Lower leg skin (tissue), 4 donors: ENCODE results near the gene MGAM2. TPM values are rescaled to one million over a fixed set of nuclear protein-coding genes. Genes with fewer than 3 reads are reported as not detected.

ENCODE experiments used
- DNase-seq, 2 donors: peaks; one replicate each; pipeline ENCODE4 v3.0.0-alpha.2; 2019; ENCODE audit warnings: low spot score in 2 of 2
- H3K4me3 ChIP-seq: fragments of 200-600 bp; sonication (generic); 2 replicates; pipeline ENCODE4 v1.5.1; 2017; ENCODE audit warnings: mild to moderate bottlenecking, low read depth; ENCODE audit not compliant: poor library complexity, severe bottlenecking
- CTCF ChIP-seq, 3 donors: fragments of 450-650 bp; IDR thresholded peaks; one replicate each; pipeline ENCODE4 v1.5.1; 2016; ENCODE audit warnings: antibody characterized with exemption in 3 of 3, mild to moderate bottlenecking in 3 of 3, moderate library complexity in 2 of 3
- POLR2A ChIP-seq, 2 donors: fragments of 450-650 bp; IDR thresholded peaks; one replicate each; pipeline ENCODE4 v1.6.1; 2016 to 2017; ENCODE audit warnings: antibody characterized with exemption in 2 of 2, mild to moderate bottlenecking in 1 of 2, moderate library complexity in 1 of 2
- WGBS, 2 donors: methylation state at CpG; one replicate each; pipeline ENCODE4 v1.1.5; 2018; 5-methylcytosine and 5-hydroxymethylcytosine counted together
- intact Hi-C: fragments of 100-400 bp; cut with DNase I; formaldehyde crosslinking; loops from one replicate; pipeline ENCODE4 v1.15.0; 2023; ENCODE audit warnings: low total_unique reads
- total RNA-seq, 4 donors: library from RNA; depleted of rRNA; stranded (reverse); fragments of >200 nt; gene quantifications; one replicate each; pipeline ENCODE4 v1.1.0, GENCODE V29; 2016

MGAM2 gene
- total RNA-seq, 4 donors from 2014 or later, result 0.29 to 0.39 TPM; not detected in 2

GRCh38 chr7:142250705-142251104 lies 139.2 kb downstream of the MGAM2 start:
- no peak for DNase-seq
- 60 to 75% methylated on average over 2 of the region's 2 CpGs for WGBS, 2 donors
- no peak overlapping the region for H3K4me3 ChIP-seq
- intact Hi-C loops, result no loop called here
- TF ChIP-seq POLR2A (IDR thresholded peaks at IDR 0.05) (no peak), CTCF (IDR thresholded peaks at IDR 0.05) (no peak)

- no peak for DNase-seq
- no peak within 1 kb of the TSS for H3K4me3 ChIP-seq
- 79 to 80% methylated on average over 1 of the region's 1 CpG for WGBS, 2 donors
- no peak for TF ChIP-seq POLR2A (IDR thresholded peaks at IDR 0.05)
- no peak for TF ChIP-seq CTCF (IDR thresholded peaks at IDR 0.05)
- intact Hi-C loops, result no loop called here
Measured at GRCh38 chr7:142257958-142258357, 146.4 kb downstream of the MGAM2 start, which contains the start of gene PRSS58. Gene PRSS58, minus strand, starts transcription at chr7:142258058. Its CDS starts 351 bp downstream, at chr7:142257707.

- WGBS, 2 donors, result 61 to 65% methylated on average over 8 of the region's 8 CpGs
Measured at GRCh38 chr7:142263598-142264380, 152.3 kb downstream of the MGAM2 start.

More at GRCh38 chr7:142263598-142264380, 152.3 kb downstream of the MGAM2 start:
- intact Hi-C loops, result no loop called here
- DNase-seq, result no peak
- TF ChIP-seq POLR2A (IDR thresholded peaks at IDR 0.05) (no peak), CTCF (IDR thresholded peaks at IDR 0.05) (no peak)
- no peak overlapping the region for H3K4me3 ChIP-seq

Other genes with a start within 250 kb of the MGAM2 start
- not detected for gene OR9A4, start 195.3 kb upstream of the MGAM2 start, total RNA-seq
- gene CLEC5A, start 164.7 kb upstream of the MGAM2 start, total RNA-seq, result 1 to 10 TPM; 1.6 to 3.8 (median 2.9) TPM
- not detected for gene TAS2R38, start 137.9 kb upstream of the MGAM2 start, total RNA-seq
- under 1 TPM; 0.03 to 0.25 (median 0.13) TPM for gene MGAM, start 115.8 kb upstream of the MGAM2 start, total RNA-seq
- not detected for gene PRSS58, start 146.3 kb downstream of the MGAM2 start, total RNA-seq